Measurements from ENCODE around the gene EXT2. TPM values are rescaled to one million over a fixed set of nuclear protein-coding genes. Genes with fewer than 3 reads are reported as not detected.

Gene EXT2
- total and polyA plus RNA-seq, 2 experiments from 2014 or later = 15.9 to 48.6 TPM

DNA sequence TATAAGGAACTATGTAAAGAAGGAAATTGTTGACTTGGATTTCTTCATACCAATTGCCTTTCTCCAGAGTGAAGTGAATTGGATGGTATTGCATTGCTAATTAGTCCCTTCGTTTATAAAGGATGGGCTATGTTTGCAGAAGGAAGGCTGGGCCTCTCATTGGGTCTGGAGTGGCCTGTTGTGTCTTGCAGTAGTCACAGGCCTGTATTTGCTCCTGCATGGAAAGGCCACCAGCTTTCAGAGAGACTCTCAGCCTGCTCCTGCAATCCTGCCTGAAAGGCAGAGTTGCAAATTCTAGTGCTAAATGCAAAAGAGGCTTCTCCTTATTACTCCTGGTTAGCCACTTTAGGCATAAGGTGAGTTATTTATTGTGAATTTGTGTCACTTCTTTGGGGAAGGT lies 103.8 kb downstream of the EXT2 start (continued):
- TF ChIP-seq STAT1 (IDR thresholded peaks at IDR 0.05; ENCODE audit: unreplicated experiment) (no peak), EZH2phosphoT487 (IDR thresholded peaks at IDR 0.05; ENCODE audit: unreplicated experiment) (no peak)
- TF ChIP-seq, protein P1, sequence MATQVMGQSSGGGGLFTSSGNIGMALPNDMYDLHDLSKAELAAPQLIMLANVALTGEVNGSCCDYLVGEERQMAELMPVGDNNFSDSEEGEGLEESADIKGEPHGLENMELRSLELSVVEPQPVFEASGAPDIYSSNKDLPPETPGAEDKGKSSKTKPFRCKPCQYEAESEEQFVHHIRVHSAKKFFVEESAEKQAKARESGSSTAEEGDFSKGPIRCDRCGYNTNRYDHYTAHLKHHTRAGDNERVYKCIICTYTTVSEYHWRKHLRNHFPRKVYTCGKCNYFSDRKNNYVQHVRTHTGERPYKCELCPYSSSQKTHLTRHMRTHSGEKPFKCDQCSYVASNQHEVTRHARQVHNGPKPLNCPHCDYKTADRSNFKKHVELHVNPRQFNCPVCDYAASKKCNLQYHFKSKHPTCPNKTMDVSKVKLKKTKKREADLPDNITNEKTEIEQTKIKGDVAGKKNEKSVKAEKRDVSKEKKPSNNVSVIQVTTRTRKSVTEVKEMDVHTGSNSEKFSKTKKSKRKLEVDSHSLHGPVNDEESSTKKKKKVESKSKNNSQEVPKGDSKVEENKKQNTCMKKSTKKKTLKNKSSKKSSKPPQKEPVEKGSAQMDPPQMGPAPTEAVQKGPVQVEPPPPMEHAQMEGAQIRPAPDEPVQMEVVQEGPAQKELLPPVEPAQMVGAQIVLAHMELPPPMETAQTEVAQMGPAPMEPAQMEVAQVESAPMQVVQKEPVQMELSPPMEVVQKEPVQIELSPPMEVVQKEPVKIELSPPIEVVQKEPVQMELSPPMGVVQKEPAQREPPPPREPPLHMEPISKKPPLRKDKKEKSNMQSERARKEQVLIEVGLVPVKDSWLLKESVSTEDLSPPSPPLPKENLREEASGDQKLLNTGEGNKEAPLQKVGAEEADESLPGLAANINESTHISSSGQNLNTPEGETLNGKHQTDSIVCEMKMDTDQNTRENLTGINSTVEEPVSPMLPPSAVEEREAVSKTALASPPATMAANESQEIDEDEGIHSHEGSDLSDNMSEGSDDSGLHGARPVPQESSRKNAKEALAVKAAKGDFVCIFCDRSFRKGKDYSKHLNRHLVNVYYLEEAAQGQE (IDR thresholded peaks at IDR 0.05; ENCODE audit: unreplicated experiment) = no peak

GRCh38 chr11:44199816-44200215 lies 104.3 kb downstream of the EXT2 start:
- peak overlapping the region; percentile 58 for H3K4me2 ChIP-seq
- no peaks in the 10 kb centered on the region; the same call in 1 of the 2 replicates for H3K9me2 ChIP-seq (ENCODE audit: insufficient read depth)
- no peaks in the 10 kb centered on the region for H4K20me1 ChIP-seq (replicated peaks; ENCODE audit: insufficient read depth)
- Mint-ChIP-seq H3K27me3 (ENCODE audit: insufficient read depth, low read depth, poor library complexity) (no peaks in the 10 kb centered on the region), H3K27ac (peak overlapping the region; percentile 75), H3K9me3 (peaks cover 9% of the 10 kb centered on the region; the same call in 2 of the 3 replicates), H3K36me3 (ENCODE audit: low read depth) (peaks cover 23% of the 10 kb centered on the region), H3K4me1 (peaks cover 35% of the 10 kb centered on the region), H3K4me3 (peak overlapping the region; percentile 17; the same call in 1 of the 3 replicates)
- no peaks in the 10 kb centered on the region; the same call in 1 of the 2 replicates for H3K36me3 ChIP-seq (ENCODE audit: insufficient read depth)
- H3F3A ChIP-seq (replicated peaks; ENCODE audit: low read depth) = no peaks in the 10 kb centered on the region
- no peaks in the 10 kb centered on the region for H3K27me3 ChIP-seq (ENCODE audit: insufficient read depth)
- peaks cover 38% of the 10 kb centered on the region for H3K4me1 ChIP-seq (ENCODE audit: insufficient read depth)
- peaks cover 10% of the 10 kb centered on the region; the same call in 1 of the 2 replicates for H3K79me2 ChIP-seq (replicated peaks; ENCODE audit: insufficient read depth)
- peak overlapping the region; percentile 82 for H3K27ac ChIP-seq (ENCODE audit: low read depth)
- no peak for DNase-seq (ENCODE audit: low spot score)
- TF ChIP-seq, protein P2, sequence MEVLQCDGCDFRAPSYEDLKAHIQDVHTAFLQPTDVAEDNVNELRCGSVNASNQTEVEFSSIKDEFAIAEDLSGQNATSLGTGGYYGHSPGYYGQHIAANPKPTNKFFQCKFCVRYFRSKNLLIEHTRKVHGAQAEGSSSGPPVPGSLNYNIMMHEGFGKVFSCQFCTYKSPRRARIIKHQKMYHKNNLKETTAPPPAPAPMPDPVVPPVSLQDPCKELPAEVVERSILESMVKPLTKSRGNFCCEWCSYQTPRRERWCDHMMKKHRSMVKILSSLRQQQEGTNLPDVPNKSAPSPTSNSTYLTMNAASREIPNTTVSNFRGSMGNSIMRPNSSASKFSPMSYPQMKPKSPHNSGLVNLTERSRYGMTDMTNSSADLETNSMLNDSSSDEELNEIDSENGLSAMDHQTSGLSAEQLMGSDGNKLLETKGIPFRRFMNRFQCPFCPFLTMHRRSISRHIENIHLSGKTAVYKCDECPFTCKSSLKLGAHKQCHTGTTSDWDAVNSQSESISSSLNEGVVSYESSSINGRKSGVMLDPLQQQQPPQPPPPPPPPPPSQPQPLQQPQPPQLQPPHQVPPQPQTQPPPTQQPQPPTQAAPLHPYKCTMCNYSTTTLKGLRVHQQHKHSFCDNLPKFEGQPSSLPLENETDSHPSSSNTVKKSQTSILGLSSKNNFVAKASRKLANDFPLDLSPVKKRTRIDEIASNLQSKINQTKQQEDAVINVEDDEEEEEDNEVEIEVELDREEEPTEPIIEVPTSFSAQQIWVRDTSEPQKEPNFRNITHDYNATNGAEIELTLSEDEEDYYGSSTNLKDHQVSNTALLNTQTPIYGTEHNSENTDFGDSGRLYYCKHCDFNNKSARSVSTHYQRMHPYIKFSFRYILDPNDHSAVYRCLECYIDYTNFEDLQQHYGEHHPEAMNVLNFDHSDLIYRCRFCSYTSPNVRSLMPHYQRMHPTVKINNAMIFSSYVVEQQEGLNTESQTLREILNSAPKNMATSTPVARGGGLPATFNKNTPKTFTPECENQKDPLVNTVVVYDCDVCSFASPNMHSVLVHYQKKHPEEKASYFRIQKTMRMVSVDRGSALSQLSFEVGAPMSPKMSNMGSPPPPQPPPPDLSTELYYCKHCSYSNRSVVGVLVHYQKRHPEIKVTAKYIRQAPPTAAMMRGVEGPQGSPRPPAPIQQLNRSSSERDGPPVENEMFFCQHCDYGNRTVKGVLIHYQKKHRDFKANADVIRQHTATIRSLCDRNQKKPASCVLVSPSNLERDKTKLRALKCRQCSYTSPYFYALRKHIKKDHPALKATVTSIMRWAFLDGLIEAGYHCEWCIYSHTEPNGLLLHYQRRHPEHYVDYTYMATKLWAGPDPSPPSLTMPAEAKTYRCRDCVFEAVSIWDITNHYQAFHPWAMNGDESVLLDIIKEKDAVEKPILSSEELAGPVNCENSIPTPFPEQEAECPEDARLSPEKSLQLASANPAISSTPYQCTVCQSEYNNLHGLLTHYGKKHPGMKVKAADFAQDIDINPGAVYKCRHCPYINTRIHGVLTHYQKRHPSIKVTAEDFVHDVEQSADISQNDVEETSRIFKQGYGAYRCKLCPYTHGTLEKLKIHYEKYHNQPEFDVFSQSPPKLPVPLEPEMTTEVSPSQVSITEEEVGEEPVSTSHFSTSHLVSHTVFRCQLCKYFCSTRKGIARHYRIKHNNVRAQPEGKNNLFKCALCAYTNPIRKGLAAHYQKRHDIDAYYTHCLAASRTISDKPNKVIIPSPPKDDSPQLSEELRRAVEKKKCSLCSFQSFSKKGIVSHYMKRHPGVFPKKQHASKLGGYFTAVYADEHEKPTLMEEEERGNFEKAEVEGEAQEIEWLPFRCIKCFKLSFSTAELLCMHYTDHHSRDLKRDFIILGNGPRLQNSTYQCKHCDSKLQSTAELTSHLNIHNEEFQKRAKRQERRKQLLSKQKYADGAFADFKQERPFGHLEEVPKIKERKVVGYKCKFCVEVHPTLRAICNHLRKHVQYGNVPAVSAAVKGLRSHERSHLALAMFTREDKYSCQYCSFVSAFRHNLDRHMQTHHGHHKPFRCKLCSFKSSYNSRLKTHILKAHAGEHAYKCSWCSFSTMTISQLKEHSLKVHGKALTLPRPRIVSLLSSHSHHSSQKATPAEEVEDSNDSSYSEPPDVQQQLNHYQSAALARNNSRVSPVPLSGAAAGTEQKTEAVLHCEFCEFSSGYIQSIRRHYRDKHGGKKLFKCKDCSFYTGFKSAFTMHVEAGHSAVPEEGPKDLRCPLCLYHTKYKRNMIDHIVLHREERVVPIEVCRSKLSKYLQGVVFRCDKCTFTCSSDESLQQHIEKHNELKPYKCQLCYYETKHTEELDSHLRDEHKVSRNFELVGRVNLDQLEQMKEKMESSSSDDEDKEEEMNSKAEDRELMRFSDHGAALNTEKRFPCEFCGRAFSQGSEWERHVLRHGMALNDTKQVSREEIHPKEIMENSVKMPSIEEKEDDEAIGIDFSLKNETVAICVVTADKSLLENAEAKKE (CRISPR knock-in tag; IDR thresholded peaks at IDR 0.05) = no peak
- TF ChIP-seq, protein P3, sequence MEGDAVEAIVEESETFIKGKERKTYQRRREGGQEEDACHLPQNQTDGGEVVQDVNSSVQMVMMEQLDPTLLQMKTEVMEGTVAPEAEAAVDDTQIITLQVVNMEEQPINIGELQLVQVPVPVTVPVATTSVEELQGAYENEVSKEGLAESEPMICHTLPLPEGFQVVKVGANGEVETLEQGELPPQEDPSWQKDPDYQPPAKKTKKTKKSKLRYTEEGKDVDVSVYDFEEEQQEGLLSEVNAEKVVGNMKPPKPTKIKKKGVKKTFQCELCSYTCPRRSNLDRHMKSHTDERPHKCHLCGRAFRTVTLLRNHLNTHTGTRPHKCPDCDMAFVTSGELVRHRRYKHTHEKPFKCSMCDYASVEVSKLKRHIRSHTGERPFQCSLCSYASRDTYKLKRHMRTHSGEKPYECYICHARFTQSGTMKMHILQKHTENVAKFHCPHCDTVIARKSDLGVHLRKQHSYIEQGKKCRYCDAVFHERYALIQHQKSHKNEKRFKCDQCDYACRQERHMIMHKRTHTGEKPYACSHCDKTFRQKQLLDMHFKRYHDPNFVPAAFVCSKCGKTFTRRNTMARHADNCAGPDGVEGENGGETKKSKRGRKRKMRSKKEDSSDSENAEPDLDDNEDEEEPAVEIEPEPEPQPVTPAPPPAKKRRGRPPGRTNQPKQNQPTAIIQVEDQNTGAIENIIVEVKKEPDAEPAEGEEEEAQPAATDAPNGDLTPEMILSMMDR (conservative IDR thresholded peaks at IDR 0.05; ENCODE audit: low read depth in 2 of 2) = no peak
- no peak for TF ChIP-seq NANOG (IDR thresholded peaks at IDR 0.05; ENCODE audit: borderline replicate concordance)
- TF ChIP-seq ZNF114 (CRISPR knock-in tag; IDR thresholded peaks at IDR 0.05) = no peak
- no peak for TF ChIP-seq POLR2AphosphoS5 (IDR thresholded peaks at IDR 0.05; ENCODE audit: low read depth)
- no peak for TF ChIP-seq ZNF331 (CRISPR knock-in tag; IDR thresholded peaks at IDR 0.05; ENCODE audit: low read depth)
- no peak for TF ChIP-seq ETS1 (IDR thresholded peaks at IDR 0.05)
- TF ChIP-seq CREB1 (CRISPR knock-in tag; IDR thresholded peaks at IDR 0.05; ENCODE audit: low read depth) = no peak
- no peak for TF ChIP-seq EZH2phosphoT487 (IDR thresholded peaks at IDR 0.05; ENCODE audit: unreplicated experiment)
- TF ChIP-seq EZH2 (IDR thresholded peaks at IDR 0.05; ENCODE audit: low read depth, unreplicated experiment) = no peak
- no peak for TF ChIP-seq JUNB (IDR thresholded peaks at IDR 0.05; ENCODE audit: unreplicated experiment)
- peak overlapping the region; percentile 39; the same call in 1 of the 2 replicates for H3K4me3 ChIP-seq
- H2AFZ ChIP-seq = no peak overlapping the region
- peak; percentile 28; the same call in 2 of the 3 replicates for ATAC-seq
